Endothelial cell of hepatic sinusoid (primary cell): ENCODE measurements around the gene UST.
"Not testable (repeated sequence)": the region's sequence is repeated elsewhere in the genome, so short reads cannot be mapped to it uniquely, and the experiment has no call there.

ENCODE experiments used
- in situ Hi-C: cut with HindIII; loops from 2 replicates; pipeline ENCODE4 v1.10.0; 2017; ENCODE audit warnings: low sequenced_read_pairs

Gene UST

DNA sequence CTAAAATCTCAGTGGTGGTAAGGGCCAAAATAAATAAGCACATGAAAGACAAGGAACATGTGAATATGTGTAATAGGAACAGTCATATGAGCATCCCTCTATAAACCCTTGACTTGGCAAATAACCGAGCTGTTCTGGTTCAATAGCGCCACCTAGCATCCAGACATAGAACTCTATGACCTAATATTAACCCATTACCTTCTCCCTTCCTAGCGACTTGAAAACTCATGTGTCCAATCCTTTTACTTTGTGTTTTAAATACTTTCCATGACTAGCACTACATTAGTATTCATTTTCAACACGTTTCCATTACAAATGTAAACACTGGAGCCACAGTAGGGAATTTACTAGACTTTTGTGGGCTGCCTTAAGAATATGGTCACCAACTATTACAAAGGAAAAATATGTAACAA lies 279.7 kb downstream of the UST start:
- in situ Hi-C loops = no loop called here

DNA sequence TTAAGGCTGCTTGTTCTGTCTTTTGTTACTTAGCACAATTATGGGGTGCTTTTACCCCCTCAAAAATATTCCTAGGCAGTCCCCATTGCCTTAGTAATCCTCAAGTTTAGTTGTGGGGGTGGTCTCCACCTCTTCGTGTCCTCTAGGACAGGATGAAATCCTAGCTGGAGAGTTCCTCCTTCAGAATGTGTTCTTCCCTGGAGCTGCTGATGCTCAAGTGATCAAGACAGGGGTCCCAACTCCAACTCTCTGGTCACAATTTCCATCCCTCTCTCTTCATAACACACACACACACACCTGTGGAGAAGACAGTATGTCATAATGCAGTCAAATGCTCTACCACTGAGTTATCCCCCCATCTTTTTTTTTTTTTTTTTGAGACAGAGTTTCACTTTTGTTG lies 280.7 kb downstream of the UST start:
- in situ Hi-C loops = no loop called here

DNA sequence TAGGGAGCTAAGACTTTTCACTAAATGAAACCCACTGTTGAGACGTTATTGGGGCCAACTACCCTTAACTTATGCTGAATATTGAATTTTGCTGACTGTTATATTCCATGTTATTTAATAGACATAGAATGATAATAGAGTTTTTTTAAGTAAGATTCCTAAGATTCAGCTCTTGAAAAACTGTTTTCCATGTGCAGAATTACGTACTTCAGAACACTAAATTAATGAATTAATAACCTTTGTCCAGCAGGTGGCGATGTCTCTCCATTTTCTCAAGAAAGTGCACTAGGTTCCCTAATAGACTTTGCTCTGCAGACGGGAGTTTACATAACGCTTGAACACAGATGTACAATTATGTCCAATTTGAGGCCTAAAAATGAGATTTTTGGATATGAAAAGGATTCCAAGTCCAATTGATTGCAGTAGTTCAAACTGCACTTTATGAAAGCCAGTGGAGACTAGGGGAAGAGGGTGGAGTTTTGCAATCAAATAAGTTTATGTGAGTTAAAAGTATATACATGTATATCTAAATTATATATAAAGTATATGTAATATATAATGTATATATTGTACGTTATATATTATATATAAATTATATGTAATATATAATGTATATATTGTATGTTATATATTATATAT lies 282.1 kb downstream of the UST start:
- in situ Hi-C loops = no loop called here

DNA sequence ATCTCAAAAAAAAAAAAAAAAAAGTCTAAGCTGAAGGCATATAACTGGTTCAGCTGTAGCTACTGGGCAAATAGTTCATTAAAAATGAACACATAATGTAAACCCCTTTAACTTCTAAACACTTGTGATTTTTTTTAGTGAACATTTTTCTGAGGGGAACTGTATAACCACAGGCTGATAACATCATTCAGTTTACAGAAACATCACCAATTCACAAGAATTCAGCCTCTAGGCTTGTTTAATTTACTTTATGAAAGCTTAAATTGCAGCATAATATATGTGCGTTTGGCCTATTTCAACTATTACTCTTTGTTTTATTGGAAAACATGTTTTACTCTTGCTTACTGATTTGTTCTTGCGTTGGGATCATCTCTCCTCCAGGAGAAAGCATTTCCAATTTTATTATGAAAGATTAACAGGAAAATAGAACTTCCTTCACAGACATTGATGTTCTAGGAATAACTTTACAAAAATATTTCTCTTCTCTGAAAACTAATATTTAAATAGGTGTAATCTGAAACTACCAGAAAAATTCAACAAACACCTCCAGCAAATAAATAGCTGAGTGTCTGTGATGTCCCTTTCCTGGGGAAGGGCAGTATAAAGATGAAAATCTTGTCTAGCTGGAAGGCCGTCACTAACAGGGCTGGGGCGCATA lies 284.5 kb downstream of the UST start:
- in situ Hi-C loops = loop anchor here (5.0 kb wide), 1 partner anchor 401 kb away; no protein-coding TSS in a partner anchor

- in situ Hi-C loops = loop anchor here (5.0 kb wide), 1 partner anchor 400 kb away; no protein-coding TSS in a partner anchor
Observed at GRCh38 chr6:149031859-149032598, 285.2 kb downstream of the UST start.

DNA sequence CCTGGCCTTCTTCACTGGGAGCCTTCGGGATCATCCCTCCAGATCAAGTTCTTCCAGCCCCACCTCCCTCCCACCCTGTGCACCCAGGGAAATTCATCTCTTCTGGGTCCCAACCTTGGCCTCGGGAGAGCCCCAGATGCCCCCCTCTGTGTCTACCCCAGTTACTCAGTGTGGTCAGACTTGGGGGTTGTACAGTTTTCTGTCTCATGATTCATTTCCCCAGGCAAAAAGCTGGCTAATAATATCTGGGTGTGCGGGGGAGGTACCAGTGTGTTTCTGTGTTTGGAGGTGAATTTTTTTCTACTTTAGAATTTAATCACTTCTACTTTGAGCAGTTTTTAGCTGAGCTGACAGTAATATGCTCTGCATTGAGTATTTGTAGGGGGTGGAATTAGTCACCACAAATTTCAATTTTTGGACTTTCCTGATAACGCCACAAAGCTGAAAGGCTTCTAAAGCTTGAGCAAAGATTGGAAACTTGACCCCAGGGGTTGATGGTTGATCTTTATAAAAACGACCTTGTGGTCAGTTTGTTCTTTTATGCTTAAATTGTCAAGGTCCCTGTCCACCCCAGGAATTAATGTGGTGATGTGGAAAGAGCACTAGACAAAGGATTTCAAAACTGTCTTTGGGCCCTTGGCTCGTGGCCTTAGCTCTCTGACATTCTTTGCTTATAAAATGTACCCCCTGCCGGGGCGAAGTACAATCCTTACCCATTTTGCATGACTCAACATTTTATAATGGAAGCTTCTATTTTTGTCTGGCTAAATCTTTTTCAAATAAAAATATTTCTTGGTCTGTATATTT lies 286.0 kb downstream of the UST start:
- in situ Hi-C loops = loop anchor here (5.0 kb wide), 1 partner anchor 399 kb away; no protein-coding TSS in a partner anchor

DNA sequence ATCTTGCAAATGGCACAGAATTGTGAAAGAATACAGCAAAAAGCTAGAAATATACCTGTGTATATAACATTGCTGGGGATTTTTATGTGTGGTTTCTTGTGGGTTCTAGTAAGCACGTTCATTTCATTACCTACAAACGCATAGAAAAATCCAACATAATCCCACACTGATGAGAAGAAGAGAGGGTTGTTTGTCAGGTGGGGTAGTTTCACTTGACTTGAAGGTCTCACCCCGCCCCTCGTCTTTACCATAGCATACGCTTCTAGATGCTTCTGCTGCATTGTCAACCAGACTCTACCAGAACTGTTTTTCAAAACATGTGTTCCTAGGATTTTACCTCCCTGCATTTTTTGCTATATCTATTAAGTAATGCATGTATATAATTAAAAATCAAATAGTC lies 286.6 kb downstream of the UST start:
- in situ Hi-C loops = loop anchor here (5.0 kb wide), 1 partner anchor 399 kb away; no protein-coding TSS in a partner anchor

GRCh38 chr6:149035766-149036165 lies 288.9 kb downstream of the UST start:
- in situ Hi-C loops = no loop called here

- in situ Hi-C loops = no loop called here
Observed at GRCh38 chr6:149037051-149037671, 290.3 kb downstream of the UST start.

- in situ Hi-C loops = not testable (repeated sequence)
Observed at GRCh38 chr6:149039025-149039424, 292.2 kb downstream of the UST start.

DNA sequence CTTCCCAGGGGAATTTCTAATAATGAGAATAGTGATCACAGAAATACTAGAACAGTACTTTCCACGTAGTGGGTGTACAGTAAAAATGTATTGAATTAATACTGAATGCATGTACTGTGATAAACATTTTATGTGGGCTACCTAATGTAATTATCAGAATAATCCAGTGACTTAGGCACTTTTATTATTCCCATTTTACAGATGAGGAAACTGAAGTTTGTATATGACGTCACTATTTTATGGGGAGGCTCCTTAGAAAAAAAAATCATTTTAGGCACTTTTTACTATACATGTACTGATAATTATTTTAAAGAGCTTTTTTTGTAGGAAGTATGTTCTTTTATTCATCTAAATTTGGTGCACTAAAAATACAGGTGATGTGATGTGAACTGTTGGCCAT lies 295.1 kb downstream of the UST start:
- in situ Hi-C loops = no loop called here

DNA sequence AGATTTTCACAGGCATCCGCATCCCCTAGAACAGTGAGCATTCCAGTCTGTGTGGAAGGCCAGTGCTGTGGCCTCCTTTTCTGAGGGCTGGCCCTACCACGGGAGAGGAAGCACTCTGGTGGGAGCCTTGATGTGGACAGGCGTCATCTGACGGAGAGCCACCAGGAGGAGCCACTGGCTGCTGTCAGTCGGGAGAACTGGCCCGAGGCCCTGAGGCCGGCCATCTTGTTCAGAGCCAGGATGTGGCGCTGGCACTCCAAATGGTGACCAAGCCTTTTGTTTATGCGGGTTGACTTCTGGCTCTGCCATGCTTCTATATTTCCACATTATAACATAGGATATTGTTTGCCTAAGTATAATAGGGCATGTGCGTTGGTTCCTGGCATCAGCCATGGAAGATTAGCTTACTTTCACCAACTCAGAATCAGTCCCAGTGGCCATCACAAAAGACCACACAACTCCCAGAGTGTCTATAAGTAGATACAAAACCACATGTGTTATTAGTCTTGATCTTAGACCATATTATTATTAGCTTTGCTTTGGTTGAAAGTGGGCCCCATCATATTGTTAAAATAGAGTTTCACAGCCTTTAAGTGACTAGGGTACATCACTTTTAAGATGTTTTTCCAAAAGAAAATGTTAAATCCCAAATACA lies 296.8 kb downstream of the UST start:
- in situ Hi-C loops = no loop called here

DNA sequence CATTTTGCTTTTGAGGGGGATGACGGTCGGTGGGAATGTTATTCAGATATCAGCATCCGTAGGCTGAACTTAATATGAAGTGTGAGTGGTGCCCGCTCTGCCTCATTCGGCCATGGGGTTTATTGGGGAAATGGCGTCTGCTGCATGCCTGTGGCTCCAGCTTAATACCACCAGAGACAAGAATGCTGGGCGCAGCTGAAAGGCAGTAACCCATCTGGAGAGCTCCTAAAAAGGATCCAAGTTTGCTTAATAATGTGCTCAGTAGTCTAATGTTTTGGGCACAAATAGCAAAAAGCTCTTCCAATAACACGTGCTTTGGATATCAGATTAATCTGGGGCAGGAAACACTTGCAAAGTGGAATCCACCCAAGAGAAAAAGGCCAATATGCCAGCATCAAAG lies 297.7 kb downstream of the UST start:
- in situ Hi-C loops = no loop called here

DNA sequence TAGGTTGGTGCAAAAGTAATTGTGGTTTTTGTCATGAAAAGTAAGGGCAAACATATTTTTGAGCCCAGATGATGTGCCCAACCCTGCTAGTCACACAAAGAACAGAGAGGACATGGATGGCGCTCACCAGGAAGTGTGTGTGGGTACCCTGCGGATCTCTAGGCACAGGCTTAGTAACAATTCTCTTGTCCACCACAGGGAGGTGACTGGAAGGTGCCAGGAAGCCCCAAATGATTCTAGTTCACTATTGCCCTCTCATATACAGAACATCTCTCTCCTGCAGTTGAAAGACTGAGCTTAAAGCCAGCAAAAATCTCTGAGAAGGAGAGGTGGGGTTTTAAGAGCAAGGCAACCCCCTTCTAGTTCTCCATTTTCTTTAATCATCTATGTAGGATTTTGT lies 298.6 kb downstream of the UST start:
- in situ Hi-C loops = no loop called here

DNA sequence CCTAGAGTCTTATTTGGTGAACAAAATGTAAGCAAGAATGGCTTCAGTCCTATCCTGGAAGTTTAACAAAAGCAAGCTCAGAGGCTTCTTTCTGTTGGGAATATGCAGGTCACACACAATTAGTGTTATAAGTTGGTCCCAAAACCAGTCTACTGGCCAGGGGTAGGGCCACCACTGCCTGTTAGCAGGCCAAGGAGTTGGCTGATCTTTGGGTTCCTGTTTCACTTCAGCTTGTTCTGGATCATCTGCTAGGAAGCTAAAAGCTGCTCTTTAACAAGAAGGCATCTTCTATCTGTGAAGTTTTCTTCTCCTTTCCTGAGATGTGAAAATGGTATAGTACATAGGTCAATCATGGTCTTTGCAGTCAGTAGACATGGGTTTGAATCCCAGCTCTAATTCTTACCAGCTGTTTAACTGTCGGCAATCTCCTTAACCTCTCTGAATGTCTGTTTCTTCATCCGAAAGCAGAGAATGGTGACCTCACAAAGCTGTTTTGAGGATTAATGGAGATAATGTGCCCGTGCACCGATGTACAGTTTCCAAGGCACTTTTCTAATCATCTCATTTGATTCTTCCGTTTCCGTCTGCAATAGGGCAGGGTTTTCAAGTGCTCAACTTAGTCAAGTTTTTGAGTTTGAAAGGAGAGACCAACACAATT lies 299.5 kb downstream of the UST start:
- in situ Hi-C loops = no loop called here

DNA sequence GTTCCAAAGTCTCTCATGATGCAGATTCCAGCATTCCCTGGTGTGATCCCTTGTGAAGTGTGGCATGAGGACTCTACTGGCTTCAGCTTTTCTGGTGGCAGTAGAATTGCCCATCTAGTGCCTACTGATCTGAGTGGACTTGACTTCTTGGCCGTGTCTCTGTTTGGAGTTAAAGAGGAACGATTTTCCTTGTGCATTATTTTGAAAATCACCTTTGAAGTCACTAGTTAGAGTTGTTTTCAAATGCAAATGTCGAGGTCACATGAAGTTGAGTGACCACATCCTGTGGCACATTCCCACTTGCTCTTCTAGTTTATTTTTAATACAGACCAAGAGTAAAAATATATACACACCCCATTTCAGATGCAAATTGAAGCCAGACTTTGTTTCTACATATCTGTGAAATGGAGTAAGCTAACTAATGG lies 300.0 kb downstream of the UST start:
- in situ Hi-C loops = no loop called here

DNA sequence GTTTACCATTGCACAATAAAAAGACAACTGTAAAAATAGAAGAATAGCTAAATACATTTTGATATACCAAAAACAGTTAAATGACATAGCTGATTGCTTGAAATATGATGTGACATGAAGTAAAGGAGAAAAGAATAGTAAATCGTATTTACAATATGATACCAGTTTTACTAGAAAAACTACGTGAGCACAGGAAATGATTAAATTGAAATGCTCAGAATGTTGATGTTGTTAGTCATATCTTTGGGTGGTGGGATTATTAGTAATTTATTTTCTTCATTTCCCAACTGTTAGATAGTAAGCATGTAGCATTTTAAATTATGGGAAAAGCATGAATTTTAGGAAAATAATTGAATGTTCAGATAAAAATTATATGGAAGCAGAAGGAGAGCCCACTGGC lies 302.4 kb downstream of the UST start:
- in situ Hi-C loops = no loop called here

- in situ Hi-C loops = no loop called here
Observed at GRCh38 chr6:149050160-149050559, 303.3 kb downstream of the UST start.

GRCh38 chr6:149052350-149053106 lies 305.7 kb downstream of the UST start:
- in situ Hi-C loops = no loop called here
